Stimulated activated CD8-positive, alpha-beta memory T cell treated with anti-CD3 and anti-CD28 coated beads, Interleukin-7, amount 100 ng/mL, for 1 hour (primary cell): ENCODE results near the gene TSPAN15.

Experiments
- DNase-seq, 2 donors: peaks; one replicate each; pipeline ENCODE4 v3.0.0-alpha.2; 2020; ENCODE audit warnings: low read depth in 2 of 2

Gene TSPAN15

GRCh38 chr10:69552268-69552667 lies 101.0 kb downstream of the TSPAN15 start:
- no peak for DNase-seq

DNA sequence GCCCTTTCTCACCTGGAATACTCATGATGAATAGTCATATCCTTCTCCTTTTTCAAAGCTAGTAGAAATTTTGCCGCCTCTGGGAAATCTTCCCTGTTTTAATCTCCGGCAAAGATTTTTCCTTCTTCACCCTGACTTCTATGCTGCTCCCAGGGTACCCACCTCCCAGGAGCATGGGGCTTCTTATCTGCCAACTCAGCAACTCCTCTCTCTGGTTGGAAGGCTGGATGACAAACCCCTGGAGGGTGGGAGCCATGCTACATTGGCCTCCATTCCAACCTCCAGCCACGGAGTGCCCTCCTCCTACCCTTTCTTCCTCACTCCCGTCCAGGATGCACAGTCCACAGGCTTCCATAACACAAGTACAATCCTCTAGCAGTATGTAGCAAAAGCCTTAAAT lies 102.1 kb downstream of the TSPAN15 start:
- no peak for DNase-seq

DNA sequence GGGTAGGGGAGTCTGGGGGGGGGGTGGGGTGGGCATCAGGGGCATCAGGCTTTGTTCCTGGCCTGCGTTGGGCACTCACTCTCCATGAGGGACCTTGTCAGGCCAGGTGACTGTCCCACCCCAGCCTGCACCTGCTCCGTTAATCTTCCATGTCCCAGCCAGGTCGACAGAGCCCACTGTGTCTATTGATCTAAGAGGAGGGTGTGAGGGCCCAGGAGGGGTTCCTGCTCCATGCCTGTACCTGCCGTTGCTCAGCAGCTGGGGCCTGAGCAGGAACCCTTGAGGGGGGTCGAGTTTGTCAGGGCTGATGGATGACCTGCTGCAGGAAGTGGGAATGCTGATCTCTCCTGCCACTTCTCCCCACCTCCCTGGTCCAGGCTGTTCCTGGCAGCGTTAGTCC lies 103.3 kb downstream of the TSPAN15 start:
- no peak for DNase-seq
